GM12878 (cell line): ENCODE data around the gene HS6ST3. TPM values are rescaled to one million over a fixed set of nuclear protein-coding genes. Genes with fewer than 3 reads are reported as not detected.

Source experiments
- ATAC-seq: fragments of 200-7000 bp; cut with Tn5 transposase; 3 replicates; pipeline ENCODE4 v1.9.1; 2020; ENCODE audit warnings: mild to moderate bottlenecking, moderate library complexity
- BruUV-seq: library from RNA; stranded (reverse); fragments of 400-500 nt; replicated peaks from 2 replicates; lab custom pipeline; 2021; lab: Mats Ljungman, UMichigan
- CTCF ChIA-PET: fragments of 300-600 bp; sonication (Branson Sonifier 250); formaldehyde crosslinking; extraction: SDS; loops from one replicate; lab custom pipeline; 2021; ENCODE audit warnings: inconsistent platforms; lab: Yijun Ruan, JAX
- POLR2A ChIA-PET: fragments of 350-600 bp; formaldehyde crosslinking; extraction: SDS; loops from one replicate; lab custom pipeline; 2021; ENCODE audit warnings: inconsistent platforms; lab: Charles Lee
- RAD21 ChIA-PET: fragments of 300-600 bp; sonication (Branson Sonifier 250); formaldehyde crosslinking; loops from one replicate; lab custom pipeline; 2023; ENCODE audit warnings: antibody characterized with exemption; ENCODE audit not compliant: unreplicated experiment; lab: Charles Lee
- SMC1A ChIA-PET: fragments of 300-600 bp; sonication (Branson Sonifier 250); formaldehyde crosslinking; loops from one replicate; lab custom pipeline; 2023; ENCODE audit not compliant: unreplicated experiment, uncharacterized antibody; lab: Charles Lee
- DNase-seq: peaks from one replicate; pipeline ENCODE4 v3.0.0-alpha.2; 2011; ENCODE audit warnings: low read depth, low spot score
- FAIRE-seq: peaks from 3 replicates; lab custom pipeline; 2011; peaks lifted over from hg19 to GRCh38; lab: Jason Lieb, UNC
- H2AFZ ChIP-seq: 2 replicates; pipeline ENCODE4 v1.6.0; 2011; ENCODE audit warnings: low read depth, low read length, control low read depth; ENCODE audit not compliant: control insufficient read depth
- H3K27ac ChIP-seq: 2 replicates; pipeline ENCODE4 v1.5.1; 2011; ENCODE audit warnings: control low read depth; ENCODE audit not compliant: control insufficient read depth, insufficient read depth
- H3K27me3 ChIP-seq, 2 experiments: replicated peaks in 1 of 2; 2 replicates each; pipeline versions ENCODE4 v1.6.0 to v1.6.1; 2011; ENCODE audit warnings: low read length in 1 of 2; ENCODE audit not compliant: control insufficient read depth in 2 of 2, insufficient read depth in 2 of 2
- H3K36me3 ChIP-seq, 2 experiments: 2 replicates each; pipeline ENCODE4 v1.5.1; 2011; ENCODE audit warnings: low read length in 1 of 2; ENCODE audit not compliant: control insufficient read depth in 2 of 2, insufficient read depth in 2 of 2
- H3K4me1 ChIP-seq: 2 replicates; pipeline ENCODE4 v1.6.1; 2011; ENCODE audit warnings: mild to moderate bottlenecking, low read length, moderate library complexity, mixed read lengths; ENCODE audit not compliant: control insufficient read depth, insufficient read depth
- H3K4me2 ChIP-seq: 2 replicates; pipeline ENCODE4 v1.6.0; 2011; ENCODE audit warnings: control low read depth; ENCODE audit not compliant: control insufficient read depth, insufficient read depth
- H3K4me3 ChIP-seq: fragments of 200-600 bp; sonication (generic); 2 replicates; pipeline ENCODE4 v1.5.1; 2016
- H3K79me2 ChIP-seq: 2 replicates; pipeline ENCODE4 v1.6.0; 2011; ENCODE audit warnings: low read length; ENCODE audit not compliant: control insufficient read depth, insufficient read depth
- H3K9ac ChIP-seq: 2 replicates; pipeline ENCODE4 v1.8.0; 2011; ENCODE audit warnings: low read length, control low read depth, mixed read lengths; ENCODE audit not compliant: control insufficient read depth, insufficient read depth
- H3K9me3 ChIP-seq: replicated peaks from 3 replicates; pipeline ENCODE4 v1.5.1; 2011; ENCODE audit warnings: mild to moderate bottlenecking, low read length; ENCODE audit not compliant: control insufficient read depth, insufficient read depth
- H4K20me1 ChIP-seq: 2 replicates; pipeline ENCODE4 v1.6.0; 2011; ENCODE audit not compliant: control insufficient read depth, insufficient read depth
- BRCA1 ChIP-seq: IDR thresholded peaks from 2 replicates; pipeline ENCODE4 v1.6.1; 2011; ENCODE audit warnings: low read depth, low read length, improper control_type of control experiment
- CREM ChIP-seq: IDR thresholded peaks from 2 replicates; pipeline ENCODE4 v1.6.1; 2014; ENCODE audit warnings: antibody characterized with exemption, low read depth
- EP300 ChIP-seq, 2 experiments: fragments of 150-350 bp in 1 of 2; IDR thresholded peaks; 2 replicates each; pipeline ENCODE4 v1.6.1; 2011 to 2012; ENCODE audit warnings: low read depth in 2 of 2, low read length in 2 of 2, borderline replicate concordance in 1 of 2, improper control_type of control experiment in 1 of 2, inconsistent platforms in 1 of 2; ENCODE audit not compliant: control insufficient read depth in 1 of 2
- FOXM1 ChIP-seq: IDR thresholded peaks from 2 replicates; pipeline ENCODE4 v1.6.1; 2012; ENCODE audit warnings: low read depth, mild to moderate bottlenecking, inconsistent platforms, low read length, moderate library complexity
- HDAC6 ChIP-seq: fragments of 200-600 bp; sonication (generic); IDR thresholded peaks from one replicate; pipeline ENCODE4 v1.8.0; 2017; ENCODE audit warnings: antibody characterized with exemption; ENCODE audit not compliant: unreplicated experiment
- NR2C2 ChIP-seq: IDR thresholded peaks from 2 replicates; pipeline ENCODE4 v1.6.1; 2011; ENCODE audit warnings: borderline replicate concordance, low read depth; ENCODE audit not compliant: control insufficient read depth, insufficient read length
- NR2F1 ChIP-seq: fragments of 450-650 bp; conservative IDR thresholded peaks from 2 replicates; pipeline ENCODE4 v1.6.1; 2017; ENCODE audit warnings: mild to moderate bottlenecking
- REST ChIP-seq: IDR thresholded peaks from 2 replicates; pipeline ENCODE4 v1.6.1; 2012; ENCODE audit warnings: mild to moderate bottlenecking, low read depth, low read length
- SMARCA5 ChIP-seq: fragments of 450-650 bp; IDR thresholded peaks from 2 replicates; pipeline ENCODE4 v1.6.1; 2017; ENCODE audit warnings: mild to moderate bottlenecking
- SUZ12 ChIP-seq: fragments of 200-600 bp; sonication (generic); IDR thresholded peaks from one replicate; pipeline ENCODE4 v1.6.1; 2018; ENCODE audit warnings: antibody characterized with exemption, mild to moderate bottlenecking; ENCODE audit not compliant: unreplicated experiment
- ZNF274 ChIP-seq: IDR thresholded peaks from one replicate; pipeline ENCODE4 v1.8.0; 2011; ENCODE audit not compliant: insufficient read length, insufficient read depth
- ZNF622 ChIP-seq: fragments of 450-650 bp; IDR thresholded peaks from 2 replicates; pipeline ENCODE4 v1.6.1; 2017; ENCODE audit warnings: mild to moderate bottlenecking, inconsistent platforms
- ZSCAN29 ChIP-seq: fragments of 450-650 bp; IDR thresholded peaks from 2 replicates; pipeline ENCODE4 v1.6.1; 2017; ENCODE audit warnings: mild to moderate bottlenecking, moderate library complexity
- ZZZ3 ChIP-seq: IDR thresholded peaks from 2 replicates; pipeline ENCODE4 v1.6.1; 2011; ENCODE audit warnings: low read depth; ENCODE audit not compliant: control insufficient read depth, insufficient read length
- WGBS: methylation state at CpG from one replicate; pipeline ENCODE4 v1.1.6; 2016; ENCODE audit warnings: low lambda C conversion rate; ENCODE audit not compliant: insufficient replicate concordance, insufficient coverage; ENCODE audit errors: missing lambda C conversion rate; 5-methylcytosine and 5-hydroxymethylcytosine counted together
- in situ Hi-C: fragments of 300-500 bp; cut with MboI; formaldehyde crosslinking; loops from 9 replicates; pipeline ENCODE4 v1.14.3; 2018; ENCODE audit warnings: mixed read lengths
- intact Hi-C: fragments of 100-400 bp; cut with micrococcal nuclease; formaldehyde crosslinking; loops from one replicate; pipeline ENCODE4 v1.14.2; 2022; ENCODE audit not compliant: unreplicated experiment
- polyA plus RNA-seq, 11 experiments: library from polyadenylated mRNA; depleted of rRNA in 4 of 11; unstranded in 6 of 11; stranded (reverse) in 5 of 11; fragments of >200 nt; fragmentation: Nextera tagmentation in 4 of 11; fragmentation: Illumina TruSeq in 1 of 11; extraction: Ambion mirVana in 4 of 11; extraction: Trizol in 1 of 11; gene quantifications; 1 replicate in 1 of 11; 2 replicates in 10 of 11; pipeline versions ENCODE4 v1.2.1 to v1.2.3, GENCODE V29; 2011 to 2016; ENCODE audit warnings: inconsistent platforms in 2 of 11, missing spikeins in 2 of 11, low read depth in 1 of 11
- total RNA-seq, 4 experiments: library from RNA; depleted of rRNA in 3 of 4; stranded (reverse); fragments of >200 nt in 3 of 4; fragmentation: Illumina TruSeq in 1 of 4; extraction: Trizol in 1 of 4; gene quantifications; 2 replicates each; pipeline versions ENCODE4 v1.2.1 to v1.2.3, GENCODE V29; 2013 to 2021
- TF ChIP-seq, protein P1 (sequence below): fragments of 450-650 bp; formaldehyde crosslinking; IDR thresholded peaks from 2 replicates; pipeline ENCODE4 v1.5.0; 2022; ENCODE audit warnings: mild to moderate bottlenecking, missing genetic modification characterization
- TF ChIP-seq, protein P2 (sequence below): fragments of 450-650 bp; IDR thresholded peaks from 2 replicates; pipeline ENCODE4 v1.6.1; 2016; ENCODE audit warnings: mild to moderate bottlenecking

Gene HS6ST3
- total and polyA plus RNA-seq, 10 of the 15 experiments (the other 5 are each of a cell fraction or from before 2014, with no cell fraction given) = under 0.01 to 2.9 TPM; not detected in 8

DNA sequence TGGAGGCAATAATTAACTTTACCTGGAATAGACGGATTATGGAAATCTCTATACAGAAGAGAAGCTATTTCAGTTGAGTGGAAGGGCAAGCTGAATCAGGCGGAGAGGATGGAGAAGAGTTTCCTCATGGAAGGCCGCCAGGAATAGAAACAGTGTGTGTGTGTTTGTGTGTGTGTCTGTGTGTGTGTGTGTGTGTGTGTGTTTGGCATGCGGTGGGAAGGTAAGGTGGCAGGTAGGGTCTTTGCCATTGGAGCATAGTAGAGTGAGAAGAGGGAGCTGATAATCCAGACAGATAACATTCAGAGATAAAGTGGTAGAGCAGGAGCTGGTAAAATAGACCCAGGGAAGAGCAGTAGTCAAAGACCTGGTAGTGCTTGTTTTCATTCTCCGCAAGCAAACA, 9.2 kb upstream of the HS6ST3 start (continued):
- TF ChIP-seq FOXM1 = no peak
- no peak for TF ChIP-seq CREM
- TF ChIP-seq EP300 (IDR thresholded peaks at IDR 0.05; ENCODE audit: borderline replicate concordance in 1 of 2, control insufficient read depth in 1 of 2, low read depth in 2 of 2, low read length in 2 of 2) = no peak
- no peak for TF ChIP-seq NR2F1

GRCh38 chr13:96081888-96082287, 8.0 kb upstream of the HS6ST3 start:
- H3K4me1 ChIP-seq = no peaks in the 10 kb centered on the region
- no peak overlapping the region for H3K4me2 ChIP-seq
- in situ Hi-C loops = no loop called here
- BruUV-seq = no TSS peak
- H3K27ac ChIP-seq = no peak overlapping the region
- FAIRE-seq = no peak
- ChIA-PET POLR2A (no interaction called here), SMC1A (interaction anchor here (1.8 kb wide), 1 partner anchor 62 kb away, joined by 3 read pairs; no protein-coding TSS in a partner anchor), CTCF (interaction anchor here (0.6 to 1.0 kb wide), 3 partner anchors 15 to 545 kb away, joined by 3 read pairs; no protein-coding TSS in a partner anchor), RAD21 (no interaction called here)
- no peak for DNase-seq
- no peak overlapping the region for H3K9ac ChIP-seq
- H3K9me3 ChIP-seq = no peaks in the 10 kb centered on the region
- no peaks in the 10 kb centered on the region for H3K79me2 ChIP-seq
- H2AFZ ChIP-seq = no peak overlapping the region
- intact Hi-C loops = no loop called here
- WGBS = 0% methylated on average over 2 of the region's 2 CpGs
- H3K36me3 ChIP-seq = no peaks in the 10 kb centered on the region
- H4K20me1 ChIP-seq = no peaks in the 10 kb centered on the region
- ATAC-seq = no peak
- H3K27me3 ChIP-seq = no peaks in the 10 kb centered on the region; a peak in 2 of 4 replicates
- H3K4me3 ChIP-seq = no peak overlapping the region
- TF ChIP-seq BRCA1 = no peak
- no peak for TF ChIP-seq ZNF622
- TF ChIP-seq SMARCA5 = no peak
- no peak for TF ChIP-seq SUZ12
- TF ChIP-seq ZZZ3 = no peak
- no peak for TF ChIP-seq HDAC6
- TF ChIP-seq, protein P1, sequence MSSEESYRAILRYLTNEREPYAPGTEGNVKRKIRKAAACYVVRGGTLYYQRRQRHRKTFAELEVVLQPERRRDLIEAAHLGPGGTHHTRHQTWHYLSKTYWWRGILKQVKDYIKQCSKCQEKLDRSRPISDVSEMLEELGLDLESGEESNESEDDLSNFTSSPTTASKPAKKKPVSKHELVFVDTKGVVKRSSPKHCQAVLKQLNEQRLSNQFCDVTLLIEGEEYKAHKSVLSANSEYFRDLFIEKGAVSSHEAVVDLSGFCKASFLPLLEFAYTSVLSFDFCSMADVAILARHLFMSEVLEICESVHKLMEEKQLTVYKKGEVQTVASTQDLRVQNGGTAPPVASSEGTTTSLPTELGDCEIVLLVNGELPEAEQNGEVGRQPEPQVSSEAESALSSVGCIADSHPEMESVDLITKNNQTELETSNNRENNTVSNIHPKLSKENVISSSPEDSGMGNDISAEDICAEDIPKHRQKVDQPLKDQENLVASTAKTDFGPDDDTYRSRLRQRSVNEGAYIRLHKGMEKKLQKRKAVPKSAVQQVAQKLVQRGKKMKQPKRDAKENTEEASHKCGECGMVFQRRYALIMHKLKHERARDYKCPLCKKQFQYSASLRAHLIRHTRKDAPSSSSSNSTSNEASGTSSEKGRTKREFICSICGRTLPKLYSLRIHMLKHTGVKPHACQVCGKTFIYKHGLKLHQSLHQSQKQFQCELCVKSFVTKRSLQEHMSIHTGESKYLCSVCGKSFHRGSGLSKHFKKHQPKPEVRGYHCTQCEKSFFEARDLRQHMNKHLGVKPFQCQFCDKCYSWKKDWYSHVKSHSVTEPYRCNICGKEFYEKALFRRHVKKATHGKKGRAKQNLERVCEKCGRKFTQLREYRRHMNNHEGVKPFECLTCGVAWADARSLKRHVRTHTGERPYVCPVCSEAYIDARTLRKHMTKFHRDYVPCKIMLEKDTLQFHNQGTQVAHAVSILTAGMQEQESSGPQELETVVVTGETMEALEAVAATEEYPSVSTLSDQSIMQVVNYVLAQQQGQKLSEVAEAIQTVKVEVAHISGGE (CRISPR knock-in tag) = no peak
- TF ChIP-seq ZNF274 = no peak
- no peak for TF ChIP-seq REST
- TF ChIP-seq CREM = no peak
- TF ChIP-seq, protein P2, sequence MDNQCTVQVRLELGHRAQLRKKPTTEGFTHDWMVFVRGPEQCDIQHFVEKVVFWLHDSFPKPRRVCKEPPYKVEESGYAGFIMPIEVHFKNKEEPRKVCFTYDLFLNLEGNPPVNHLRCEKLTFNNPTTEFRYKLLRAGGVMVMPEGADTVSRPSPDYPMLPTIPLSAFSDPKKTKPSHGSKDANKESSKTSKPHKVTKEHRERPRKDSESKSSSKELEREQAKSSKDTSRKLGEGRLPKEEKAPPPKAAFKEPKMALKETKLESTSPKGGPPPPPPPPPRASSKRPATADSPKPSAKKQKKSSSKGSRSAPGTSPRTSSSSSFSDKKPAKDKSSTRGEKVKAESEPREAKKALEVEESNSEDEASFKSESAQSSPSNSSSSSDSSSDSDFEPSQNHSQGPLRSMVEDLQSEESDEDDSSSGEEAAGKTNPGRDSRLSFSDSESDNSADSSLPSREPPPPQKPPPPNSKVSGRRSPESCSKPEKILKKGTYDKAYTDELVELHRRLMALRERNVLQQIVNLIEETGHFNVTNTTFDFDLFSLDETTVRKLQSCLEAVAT = no peak
- no peak for TF ChIP-seq NR2C2
- TF ChIP-seq NR2F1 = no peak
- no peak for TF ChIP-seq ZSCAN29
